BJ (cell line): ENCODE results near the gene AEBP2. TPM values are rescaled to one million over a fixed set of nuclear protein-coding genes. Genes with fewer than 3 reads are reported as not detected.

Experiments
- CTCF ChIA-PET: fragments of 350-600 bp; formaldehyde crosslinking; extraction: SDS; loops from one replicate; lab custom pipeline; 2021; ENCODE audit warnings: antibody characterized with exemption, inconsistent platforms; lab: Yijun Ruan, JAX
- POLR2A ChIA-PET: fragments of 300-600 bp; sonication (Branson Sonifier 250); formaldehyde crosslinking; extraction: SDS; loops from one replicate; lab custom pipeline; 2021; ENCODE audit warnings: antibody characterized with exemption; lab: Charles Lee
- DNase-seq: peaks from one replicate; pipeline ENCODE4 v3.0.0-alpha.2; 2011; ENCODE audit warnings: low read depth
- H3K27me3 ChIP-seq: 2 replicates; pipeline ENCODE4 v1.6.0; 2011; ENCODE audit warnings: low read length; ENCODE audit not compliant: control insufficient read depth, insufficient read depth
- H3K36me3 ChIP-seq: 2 replicates; pipeline ENCODE4 v1.5.1; 2011; ENCODE audit warnings: low read length; ENCODE audit not compliant: control insufficient read depth, insufficient read depth
- H3K4me3 ChIP-seq: 2 replicates; pipeline ENCODE4 v1.5.1; 2011; ENCODE audit warnings: low read depth, mild to moderate bottlenecking, control low read depth, low read length
- polyA plus RNA-seq: library from polyadenylated mRNA; depleted of rRNA; stranded (reverse); fragments of >200 nt; gene quantifications from 2 replicates; pipeline ENCODE4 v1.2.3, GENCODE V29; 2011
- TF ChIP-seq, protein P1 (sequence below): IDR thresholded peaks from 2 replicates; pipeline ENCODE4 v1.5.1; 2011; ENCODE audit warnings: low read depth, mild to moderate bottlenecking, control low read depth, inconsistent platforms, low read length, moderate library complexity; ENCODE audit not compliant: insufficient read depth

AEBP2 gene
- polyA plus RNA-seq, 1 experiment = 6.3 TPM

DNA sequence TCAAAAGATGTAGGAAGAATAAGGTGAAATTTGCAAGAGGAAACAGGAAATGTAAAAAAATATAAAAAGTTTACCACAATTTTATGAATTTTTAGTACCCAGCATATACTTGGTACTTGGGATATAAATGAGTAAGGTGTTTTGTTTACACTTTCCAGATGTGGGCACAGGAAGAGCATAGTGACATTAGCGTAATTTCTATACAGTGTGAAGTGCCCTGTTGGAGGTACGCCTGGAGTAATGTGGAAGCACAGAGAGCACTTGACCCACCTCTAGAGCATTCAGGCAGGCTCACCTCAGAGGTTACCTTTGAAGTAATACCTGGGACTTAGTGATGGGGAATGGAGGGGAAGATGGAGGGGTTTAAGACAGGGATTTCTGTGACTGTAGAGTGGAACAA, 89.5 kb downstream of the AEBP2 start:
- POLR2A ChIA-PET = no interaction called here

DNA sequence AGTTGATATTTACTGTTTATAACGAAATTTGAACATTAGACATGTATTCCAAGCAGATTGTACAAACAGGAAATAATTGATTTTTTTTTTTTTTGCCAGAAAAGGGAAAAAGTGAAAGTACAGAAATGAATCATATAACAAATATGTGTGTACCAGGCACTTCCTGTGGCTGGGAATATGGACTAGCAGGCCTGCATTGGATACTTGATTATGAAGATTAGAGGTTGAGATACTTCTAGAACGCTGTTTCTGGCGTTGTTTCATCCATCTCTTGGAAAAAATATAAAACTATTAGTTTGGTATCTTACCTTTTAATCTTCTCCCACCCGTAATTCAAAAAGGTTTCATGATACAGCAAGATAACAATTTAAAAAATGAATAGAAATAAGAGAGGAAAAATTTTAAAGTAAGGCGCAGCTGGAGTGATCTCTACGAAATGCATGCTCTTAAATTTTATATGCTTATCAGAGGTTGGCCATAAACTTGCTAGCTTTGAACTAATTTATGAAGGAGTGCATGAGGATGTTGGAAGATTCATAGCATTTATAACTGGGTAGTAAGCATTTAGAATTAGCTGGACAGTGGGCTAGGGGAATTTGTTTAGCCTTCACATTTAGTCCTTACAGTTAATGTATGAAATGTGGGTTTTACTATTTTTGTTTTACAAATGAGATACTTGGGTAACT, 90.8 kb downstream of the AEBP2 start:
- CTCF ChIA-PET = no interaction called here
- POLR2A ChIA-PET = no interaction called here
- H3K36me3 ChIP-seq = no peaks in the 10 kb centered on the region
- H3K4me3 ChIP-seq = no peak overlapping the region
- no peaks in the 10 kb centered on the region for H3K27me3 ChIP-seq
- DNase-seq = no peak
- TF ChIP-seq, protein P1, sequence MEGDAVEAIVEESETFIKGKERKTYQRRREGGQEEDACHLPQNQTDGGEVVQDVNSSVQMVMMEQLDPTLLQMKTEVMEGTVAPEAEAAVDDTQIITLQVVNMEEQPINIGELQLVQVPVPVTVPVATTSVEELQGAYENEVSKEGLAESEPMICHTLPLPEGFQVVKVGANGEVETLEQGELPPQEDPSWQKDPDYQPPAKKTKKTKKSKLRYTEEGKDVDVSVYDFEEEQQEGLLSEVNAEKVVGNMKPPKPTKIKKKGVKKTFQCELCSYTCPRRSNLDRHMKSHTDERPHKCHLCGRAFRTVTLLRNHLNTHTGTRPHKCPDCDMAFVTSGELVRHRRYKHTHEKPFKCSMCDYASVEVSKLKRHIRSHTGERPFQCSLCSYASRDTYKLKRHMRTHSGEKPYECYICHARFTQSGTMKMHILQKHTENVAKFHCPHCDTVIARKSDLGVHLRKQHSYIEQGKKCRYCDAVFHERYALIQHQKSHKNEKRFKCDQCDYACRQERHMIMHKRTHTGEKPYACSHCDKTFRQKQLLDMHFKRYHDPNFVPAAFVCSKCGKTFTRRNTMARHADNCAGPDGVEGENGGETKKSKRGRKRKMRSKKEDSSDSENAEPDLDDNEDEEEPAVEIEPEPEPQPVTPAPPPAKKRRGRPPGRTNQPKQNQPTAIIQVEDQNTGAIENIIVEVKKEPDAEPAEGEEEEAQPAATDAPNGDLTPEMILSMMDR = no peak

More for the DNA sequence above, 89.5 kb downstream of the AEBP2 start:
- no peak for DNase-seq
- H3K4me3 ChIP-seq = no peak overlapping the region
- H3K36me3 ChIP-seq = no peaks in the 10 kb centered on the region
- TF ChIP-seq, protein P1 = no peak
- CTCF ChIA-PET = no interaction called here
- H3K27me3 ChIP-seq = no peaks in the 10 kb centered on the region

DNA sequence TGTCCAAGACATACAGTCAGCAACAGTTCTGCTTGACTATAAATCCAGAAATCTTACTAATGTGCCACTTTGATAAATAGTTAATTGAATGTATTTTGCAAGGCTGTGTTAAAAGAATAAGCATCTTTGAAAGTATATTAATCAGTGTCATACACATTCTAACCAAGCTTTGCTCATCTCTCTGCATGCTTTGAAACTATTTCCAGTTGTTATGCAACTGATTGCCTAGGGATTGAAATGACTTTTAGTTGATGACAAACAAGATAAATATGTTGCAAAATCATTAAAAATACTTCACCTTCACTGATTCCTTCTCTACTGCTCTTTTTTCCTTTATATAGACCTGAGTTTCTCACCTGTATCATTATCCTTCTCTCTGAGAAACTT, 91.3 kb downstream of the AEBP2 start:
- Histone ChIP-seq H3K4me3 (no peak overlapping the region), H3K36me3 (no peaks in the 10 kb centered on the region), H3K27me3 (no peaks in the 10 kb centered on the region)
- DNase-seq = no peak
- CTCF ChIA-PET = no interaction called here
- POLR2A ChIA-PET = no interaction called here
- TF ChIP-seq, protein P1 = no peak

DNA sequence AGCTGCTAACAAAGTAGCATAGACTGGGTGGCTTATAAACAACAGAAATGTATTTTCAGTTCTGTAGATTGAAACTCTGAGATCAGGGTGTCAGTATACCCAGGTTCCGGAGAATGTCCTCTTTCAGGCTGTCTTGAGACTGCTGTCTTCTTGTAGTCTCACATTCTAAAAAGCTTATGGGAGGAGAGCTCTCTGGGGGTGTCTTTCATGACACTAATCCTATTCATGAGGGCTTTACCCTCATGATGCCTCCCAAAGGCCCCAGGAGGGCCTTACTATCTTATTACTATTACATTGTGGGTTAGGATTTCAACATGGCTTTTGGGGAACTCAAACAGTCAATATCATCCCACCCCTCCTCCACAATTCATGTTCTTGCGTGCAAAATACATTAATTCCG, 94.3 kb downstream of the AEBP2 start:
- CTCF ChIA-PET = interaction anchor here (0.6 to 1.0 kb wide), 3 partner anchors 12 to 110 kb away, joined by 3 read pairs; no protein-coding TSS in a partner anchor
- DNase-seq = no peak
- no peaks in the 10 kb centered on the region for H3K36me3 ChIP-seq
- H3K4me3 ChIP-seq = no peak overlapping the region
- TF ChIP-seq, protein P1 = no peak
- no peaks in the 10 kb centered on the region for H3K27me3 ChIP-seq
- POLR2A ChIA-PET = no interaction called here

DNA sequence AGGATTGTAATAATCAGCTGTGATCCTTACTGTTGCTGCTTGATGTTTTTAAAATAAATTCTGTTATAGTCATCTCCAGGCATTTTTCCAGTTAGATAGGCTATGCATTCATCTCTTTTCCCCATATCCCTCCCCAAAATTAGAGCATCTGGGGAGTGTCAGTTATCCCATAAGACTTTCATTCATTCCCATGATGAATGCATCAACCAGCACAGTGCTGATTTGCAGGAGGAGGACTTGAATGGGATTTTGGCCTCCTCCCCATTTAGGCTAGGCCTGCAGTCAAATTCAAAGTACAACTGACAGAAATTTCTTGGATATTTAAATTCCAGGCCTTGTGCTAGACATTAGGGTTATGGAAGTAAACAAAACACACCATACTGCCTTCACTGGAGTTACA, 99.8 kb downstream of the AEBP2 start:
- no peaks in the 10 kb centered on the region for H3K27me3 ChIP-seq
- no peak overlapping the region for H3K4me3 ChIP-seq
- H3K36me3 ChIP-seq = no peaks in the 10 kb centered on the region
- DNase-seq = no peak
- TF ChIP-seq, protein P1 = no peak
- CTCF ChIA-PET = interaction anchor here (1.1 kb wide), 1 partner anchor 104 kb away, joined by 3 read pairs; no protein-coding TSS in a partner anchor
- POLR2A ChIA-PET = no interaction called here
